Stromal cell of bone marrow (primary cell): ENCODE data around the gene NTM.

Experiments used
- DNase-seq: peaks from one replicate; pipeline ENCODE4 v3.0.0-alpha.2; 2012; ENCODE audit warnings: low read depth

The NTM gene

GRCh38 chr11:131642756-131643531 is 272.5 kb downstream of the NTM start:
- DNase-seq: no peak

- no peak for DNase-seq
These were observed 273.9 kb downstream of the NTM start for GRCh38 chr11:131644204-131644795.

GRCh38 chr11:131645237-131645636 is 274.8 kb downstream of the NTM start:
- no peak for DNase-seq

GRCh38 chr11:131649856-131650255 is 279.4 kb downstream of the NTM start:
- DNase-seq: no peak

- no peak for DNase-seq
These were observed 281.8 kb downstream of the NTM start for GRCh38 chr11:131652231-131652630.

GRCh38 chr11:131653260-131653659 is 282.8 kb downstream of the NTM start:
- no peak for DNase-seq

- no peak for DNase-seq
These were observed 284.4 kb downstream of the NTM start for GRCh38 chr11:131654849-131655248.

GRCh38 chr11:131656179-131656838 is 285.9 kb downstream of the NTM start:
- DNase-seq: no peak

GRCh38 chr11:131656839-131657211 is 286.4 kb downstream of the NTM start:
- DNase-seq: no peak

- no peak for DNase-seq
These were observed 288.0 kb downstream of the NTM start for GRCh38 chr11:131658414-131658813.

- no peak for DNase-seq
These were observed 288.5 kb downstream of the NTM start for GRCh38 chr11:131658952-131659351.

- DNase-seq: no peak
These were observed 289.5 kb downstream of the NTM start for GRCh38 chr11:131659931-131660330.

GRCh38 chr11:131661132-131661531 is 290.7 kb downstream of the NTM start:
- DNase-seq: no peak

GRCh38 chr11:131662317-131662972 is 292.0 kb downstream of the NTM start:
- DNase-seq: no peak

GRCh38 chr11:131662993-131663392 is 292.6 kb downstream of the NTM start:
- DNase-seq: no peak

GRCh38 chr11:131663405-131664200 is 293.2 kb downstream of the NTM start:
- no peak for DNase-seq

- DNase-seq: no peak
These were observed 293.9 kb downstream of the NTM start for GRCh38 chr11:131664293-131664692.

GRCh38 chr11:131664816-131665215 is 294.4 kb downstream of the NTM start:
- no peak for DNase-seq

GRCh38 chr11:131665344-131665968 is 295.0 kb downstream of the NTM start:
- DNase-seq: no peak

GRCh38 chr11:131666006-131666405 is 295.6 kb downstream of the NTM start:
- no peak for DNase-seq

- DNase-seq: peak; percentile 38
These were observed 296.2 kb downstream of the NTM start for GRCh38 chr11:131666617-131667016.
